Adrenal gland (tissue), 5 donors: Measurements from ENCODE around the gene BBC3.

Experiments
- POLR2A ChIP-seq, 2 donors: fragments of 450-650 bp; IDR thresholded peaks; one replicate each; pipeline ENCODE4 v1.6.1; 2017; ENCODE audit warnings: antibody characterized with exemption in 2 of 2, mild to moderate bottlenecking in 2 of 2, moderate library complexity in 1 of 2
- TF ChIP-seq, protein P1 (sequence below), 6 experiments: fragments of 450-650 bp in 4 of 6; fragments of 200-600 bp in 2 of 6; sonication (generic) in 1 of 6; IDR thresholded peaks; 1 replicate in 5 of 6; 2 replicates in 1 of 6; pipeline versions ENCODE4 v1.5.1 to v1.8.0; 2016 to 2021; ENCODE audit warnings: antibody characterized with exemption in 6 of 6, mild to moderate bottlenecking in 2 of 6, moderate library complexity in 1 of 6
- donor health status: DM: no; HTN: no; CAD: no.

DNA sequence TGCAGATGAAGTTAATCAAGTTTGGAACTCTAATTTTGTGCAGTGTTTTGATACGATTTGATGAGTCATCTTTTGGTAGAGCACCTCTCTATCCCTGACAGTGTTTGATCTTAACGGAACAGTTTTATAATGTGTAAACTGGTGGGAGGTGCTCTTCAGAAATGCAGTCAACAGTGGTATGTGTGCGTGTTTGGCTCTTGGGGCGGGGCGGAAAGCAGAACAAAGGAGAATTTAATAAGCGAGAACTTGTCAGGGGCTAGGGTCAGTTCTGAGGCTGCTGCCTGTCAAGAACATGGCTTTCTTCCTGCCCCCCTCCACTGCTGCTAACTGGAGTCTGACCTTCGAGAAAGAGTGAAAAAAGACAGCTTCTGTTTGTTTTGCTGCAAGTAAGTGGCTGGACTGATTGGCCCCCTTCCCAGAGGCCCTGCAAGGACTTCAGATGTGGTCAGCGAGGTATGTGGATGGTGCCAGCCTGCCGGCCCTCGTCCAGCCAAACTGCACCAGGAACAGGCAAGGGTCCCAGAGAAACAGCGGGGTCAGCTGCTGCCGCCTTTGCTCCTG is 40.8 kb downstream of the BBC3 start:
- TF ChIP-seq, protein P1, sequence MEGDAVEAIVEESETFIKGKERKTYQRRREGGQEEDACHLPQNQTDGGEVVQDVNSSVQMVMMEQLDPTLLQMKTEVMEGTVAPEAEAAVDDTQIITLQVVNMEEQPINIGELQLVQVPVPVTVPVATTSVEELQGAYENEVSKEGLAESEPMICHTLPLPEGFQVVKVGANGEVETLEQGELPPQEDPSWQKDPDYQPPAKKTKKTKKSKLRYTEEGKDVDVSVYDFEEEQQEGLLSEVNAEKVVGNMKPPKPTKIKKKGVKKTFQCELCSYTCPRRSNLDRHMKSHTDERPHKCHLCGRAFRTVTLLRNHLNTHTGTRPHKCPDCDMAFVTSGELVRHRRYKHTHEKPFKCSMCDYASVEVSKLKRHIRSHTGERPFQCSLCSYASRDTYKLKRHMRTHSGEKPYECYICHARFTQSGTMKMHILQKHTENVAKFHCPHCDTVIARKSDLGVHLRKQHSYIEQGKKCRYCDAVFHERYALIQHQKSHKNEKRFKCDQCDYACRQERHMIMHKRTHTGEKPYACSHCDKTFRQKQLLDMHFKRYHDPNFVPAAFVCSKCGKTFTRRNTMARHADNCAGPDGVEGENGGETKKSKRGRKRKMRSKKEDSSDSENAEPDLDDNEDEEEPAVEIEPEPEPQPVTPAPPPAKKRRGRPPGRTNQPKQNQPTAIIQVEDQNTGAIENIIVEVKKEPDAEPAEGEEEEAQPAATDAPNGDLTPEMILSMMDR (IDR thresholded peaks at IDR 0.05) = no peak
- no peak for TF ChIP-seq POLR2A (IDR thresholded peaks at IDR 0.05)
